HG03135 (cell line): Measurements from ENCODE around the gene RHCE.
"Not testable (repeated sequence)": the region's sequence is repeated elsewhere in the genome, so short reads cannot be mapped to it uniquely, and the experiment has no call there.

Experiments used
- ATAC-seq: cut with Tn5 transposase; IDR thresholded peaks from one replicate; pipeline ENCODE4 v1.9.1; 2021; ENCODE audit warnings: mild to moderate bottlenecking, moderate library complexity; ENCODE audit not compliant: unreplicated experiment

RHCE gene

GRCh38 chr1:25433389-25434186, 13.0 kb upstream of the RHCE start:
- no peak for ATAC-seq

GRCh38 chr1:25432749-25433388, 12.2 kb upstream of the RHCE start:
- no peak for ATAC-seq

- no peak for ATAC-seq
Observed at GRCh38 chr1:25431955-25432719, 11.5 kb upstream of the RHCE start.

- ATAC-seq: peak; percentile 27
Observed at GRCh38 chr1:25430967-25431881, 10.6 kb upstream of the RHCE start.

GRCh38 chr1:25430073-25430966, 9.7 kb upstream of the RHCE start, which contains the start of gene MACO1:
MACO1 (plus strand) TSS chr1:25430897; CDS start chr1:25431099, 202 bp downstream.
- ATAC-seq: peak; percentile 87

GRCh38 chr1:25428475-25429166, 8.0 kb upstream of the RHCE start:
- ATAC-seq: no peak

- no peak for ATAC-seq
Observed at GRCh38 chr1:25427696-25428095, 7.1 kb upstream of the RHCE start.

- ATAC-seq: no peak
Observed at GRCh38 chr1:25425098-25426085, 4.8 kb upstream of the RHCE start.

- ATAC-seq: not testable (repeated sequence)
Observed at GRCh38 chr1:25423206-25423605, 2.6 kb upstream of the RHCE start.

GRCh38 chr1:25419339-25419738, 1.3 kb downstream of the RHCE start:
- not testable (repeated sequence) for ATAC-seq

GRCh38 chr1:25417280-25417679, 3.3 kb downstream of the RHCE start:
- ATAC-seq: not testable (repeated sequence)

GRCh38 chr1:25414578-25414977, 6.0 kb downstream of the RHCE start:
- not testable (repeated sequence) for ATAC-seq

GRCh38 chr1:25414157-25414556, 6.5 kb downstream of the RHCE start:
- ATAC-seq: not testable (repeated sequence)

- ATAC-seq: not testable (repeated sequence)
Observed at GRCh38 chr1:25412872-25413623, 7.6 kb downstream of the RHCE start.

- not testable (repeated sequence) for ATAC-seq
Observed at GRCh38 chr1:25409641-25410427, 10.8 kb downstream of the RHCE start.

- not testable (repeated sequence) for ATAC-seq
Observed at GRCh38 chr1:25405731-25406305, 14.8 kb downstream of the RHCE start.
